22Rv1 (cell line): ENCODE measurements around the gene ZNF211.

Source experiments
- ZFX ChIP-seq: fragments of 450-650 bp; IDR thresholded peaks from 2 replicates; pipeline ENCODE4 v1.6.1; 2017; ENCODE audit warnings: antibody characterized with exemption, borderline replicate concordance
- TF ChIP-seq, protein P1 (sequence below): fragments of 450-650 bp; IDR thresholded peaks from 2 replicates; pipeline ENCODE4 v1.5.1; 2017; ENCODE audit warnings: mild to moderate bottlenecking

DNA sequence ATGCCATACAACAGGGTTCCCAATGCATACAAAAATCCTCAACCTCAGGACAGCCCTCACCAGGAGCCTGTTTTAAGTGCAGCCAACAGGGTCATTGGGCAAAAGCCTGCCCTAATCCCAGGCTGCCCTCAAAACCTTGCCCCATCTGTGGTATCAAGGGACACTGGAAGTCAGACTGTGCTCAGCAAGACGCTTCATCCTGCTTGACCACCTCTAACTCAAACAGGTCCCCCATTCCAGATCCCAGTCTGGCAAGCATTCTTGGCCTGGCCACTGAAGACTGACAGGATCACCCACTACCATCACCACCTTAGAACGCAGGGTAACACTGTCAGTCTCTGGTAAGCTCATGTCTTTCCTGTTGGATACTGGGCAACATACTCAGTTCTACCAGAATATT lies 20.7 kb downstream of the ZNF211 start:
- TF ChIP-seq, protein P1, sequence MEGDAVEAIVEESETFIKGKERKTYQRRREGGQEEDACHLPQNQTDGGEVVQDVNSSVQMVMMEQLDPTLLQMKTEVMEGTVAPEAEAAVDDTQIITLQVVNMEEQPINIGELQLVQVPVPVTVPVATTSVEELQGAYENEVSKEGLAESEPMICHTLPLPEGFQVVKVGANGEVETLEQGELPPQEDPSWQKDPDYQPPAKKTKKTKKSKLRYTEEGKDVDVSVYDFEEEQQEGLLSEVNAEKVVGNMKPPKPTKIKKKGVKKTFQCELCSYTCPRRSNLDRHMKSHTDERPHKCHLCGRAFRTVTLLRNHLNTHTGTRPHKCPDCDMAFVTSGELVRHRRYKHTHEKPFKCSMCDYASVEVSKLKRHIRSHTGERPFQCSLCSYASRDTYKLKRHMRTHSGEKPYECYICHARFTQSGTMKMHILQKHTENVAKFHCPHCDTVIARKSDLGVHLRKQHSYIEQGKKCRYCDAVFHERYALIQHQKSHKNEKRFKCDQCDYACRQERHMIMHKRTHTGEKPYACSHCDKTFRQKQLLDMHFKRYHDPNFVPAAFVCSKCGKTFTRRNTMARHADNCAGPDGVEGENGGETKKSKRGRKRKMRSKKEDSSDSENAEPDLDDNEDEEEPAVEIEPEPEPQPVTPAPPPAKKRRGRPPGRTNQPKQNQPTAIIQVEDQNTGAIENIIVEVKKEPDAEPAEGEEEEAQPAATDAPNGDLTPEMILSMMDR, result no peak
- TF ChIP-seq ZFX, result no peak
